Transverse colon (tissue), 3 donors: ENCODE results near the gene UBALD2.

Experiments used
- POLR2A ChIP-seq: fragments of 450-650 bp; IDR thresholded peaks from one replicate; pipeline ENCODE4 v1.6.1; 2016; ENCODE audit warnings: antibody characterized with exemption, mild to moderate bottlenecking, moderate library complexity
- TF ChIP-seq, protein P1 (sequence below), 5 experiments: fragments of 200-600 bp in 3 of 5; fragments of 450-650 bp in 2 of 5; sonication (generic) in 3 of 5; IDR thresholded peaks; 1 replicate in 2 of 5; 2 replicates in 3 of 5; pipeline ENCODE4 v1.5.1; 2016 to 2017; ENCODE audit warnings: antibody characterized with exemption in 5 of 5, inconsistent platforms in 3 of 5, mild to moderate bottlenecking in 2 of 5, moderate library complexity in 1 of 5

GRCh38 chr17:76254275-76254674 lies 10.9 kb upstream of the UBALD2 start:
- TF ChIP-seq, protein P1, sequence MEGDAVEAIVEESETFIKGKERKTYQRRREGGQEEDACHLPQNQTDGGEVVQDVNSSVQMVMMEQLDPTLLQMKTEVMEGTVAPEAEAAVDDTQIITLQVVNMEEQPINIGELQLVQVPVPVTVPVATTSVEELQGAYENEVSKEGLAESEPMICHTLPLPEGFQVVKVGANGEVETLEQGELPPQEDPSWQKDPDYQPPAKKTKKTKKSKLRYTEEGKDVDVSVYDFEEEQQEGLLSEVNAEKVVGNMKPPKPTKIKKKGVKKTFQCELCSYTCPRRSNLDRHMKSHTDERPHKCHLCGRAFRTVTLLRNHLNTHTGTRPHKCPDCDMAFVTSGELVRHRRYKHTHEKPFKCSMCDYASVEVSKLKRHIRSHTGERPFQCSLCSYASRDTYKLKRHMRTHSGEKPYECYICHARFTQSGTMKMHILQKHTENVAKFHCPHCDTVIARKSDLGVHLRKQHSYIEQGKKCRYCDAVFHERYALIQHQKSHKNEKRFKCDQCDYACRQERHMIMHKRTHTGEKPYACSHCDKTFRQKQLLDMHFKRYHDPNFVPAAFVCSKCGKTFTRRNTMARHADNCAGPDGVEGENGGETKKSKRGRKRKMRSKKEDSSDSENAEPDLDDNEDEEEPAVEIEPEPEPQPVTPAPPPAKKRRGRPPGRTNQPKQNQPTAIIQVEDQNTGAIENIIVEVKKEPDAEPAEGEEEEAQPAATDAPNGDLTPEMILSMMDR (IDR thresholded peaks at IDR 0.05): no peak
- no peak for TF ChIP-seq POLR2A
